Kidney epithelial cell (primary cell): ENCODE measurements around the gene SLC35G1. TPM values are rescaled to one million over a fixed set of nuclear protein-coding genes. Genes with fewer than 3 reads are reported as not detected.

ENCODE experiments used
- DNase-seq: peaks from one replicate; pipeline ENCODE4 v3.0.0-alpha.2; 2010; ENCODE audit warnings: low read depth
- H3K27me3 ChIP-seq: 2 replicates; pipeline ENCODE4 v1.6.0; 2011; ENCODE audit warnings: low read length; ENCODE audit not compliant: control insufficient read depth, insufficient read depth
- H3K36me3 ChIP-seq: 2 replicates; pipeline ENCODE4 v1.5.1; 2011; ENCODE audit warnings: low read length; ENCODE audit not compliant: control insufficient read depth, insufficient read depth
- H3K4me3 ChIP-seq: 2 replicates; pipeline ENCODE4 v1.5.1; 2011; ENCODE audit warnings: low read depth, mild to moderate bottlenecking, control low read depth, low read length
- total RNA-seq: library from RNA; depleted of rRNA; stranded (reverse); fragments of >200 nt; gene quantifications from 2 replicates; pipeline ENCODE4 v1.2.3, GENCODE V29; 2015
- TF ChIP-seq, protein P1 (sequence below): IDR thresholded peaks from 2 replicates; pipeline ENCODE4 v1.5.1; 2011; ENCODE audit warnings: mild to moderate bottlenecking, moderate library complexity, low read length, control low read depth, inconsistent platforms; ENCODE audit not compliant: insufficient read depth, poor library complexity, severe bottlenecking

SLC35G1 gene
- total RNA-seq, 1 donor from 2014 or later, result 3.3 TPM

DNA sequence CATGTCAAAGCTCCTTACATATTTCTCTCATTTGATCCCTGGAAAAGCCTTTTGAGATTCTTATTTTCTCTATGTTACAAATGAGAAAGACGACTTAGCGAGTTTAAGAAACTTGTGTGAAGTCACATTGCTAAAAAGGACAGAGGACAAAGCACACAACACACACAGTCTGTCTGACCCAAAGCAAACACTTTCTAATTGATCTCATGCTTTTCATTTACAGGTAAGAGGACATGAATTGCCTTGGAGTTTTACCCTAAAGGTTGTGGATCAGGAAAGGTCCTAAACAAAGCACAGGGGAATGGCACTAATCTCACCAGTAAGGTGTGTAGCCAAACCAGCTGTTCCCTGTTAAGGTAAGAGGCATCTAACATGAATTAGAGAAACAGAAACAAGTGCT lies 18.7 kb downstream of the SLC35G1 start:
- H3K36me3 ChIP-seq, result no peaks in the 10 kb centered on the region
- no peak for DNase-seq
- H3K4me3 ChIP-seq, result no peak overlapping the region
- TF ChIP-seq, protein P1, sequence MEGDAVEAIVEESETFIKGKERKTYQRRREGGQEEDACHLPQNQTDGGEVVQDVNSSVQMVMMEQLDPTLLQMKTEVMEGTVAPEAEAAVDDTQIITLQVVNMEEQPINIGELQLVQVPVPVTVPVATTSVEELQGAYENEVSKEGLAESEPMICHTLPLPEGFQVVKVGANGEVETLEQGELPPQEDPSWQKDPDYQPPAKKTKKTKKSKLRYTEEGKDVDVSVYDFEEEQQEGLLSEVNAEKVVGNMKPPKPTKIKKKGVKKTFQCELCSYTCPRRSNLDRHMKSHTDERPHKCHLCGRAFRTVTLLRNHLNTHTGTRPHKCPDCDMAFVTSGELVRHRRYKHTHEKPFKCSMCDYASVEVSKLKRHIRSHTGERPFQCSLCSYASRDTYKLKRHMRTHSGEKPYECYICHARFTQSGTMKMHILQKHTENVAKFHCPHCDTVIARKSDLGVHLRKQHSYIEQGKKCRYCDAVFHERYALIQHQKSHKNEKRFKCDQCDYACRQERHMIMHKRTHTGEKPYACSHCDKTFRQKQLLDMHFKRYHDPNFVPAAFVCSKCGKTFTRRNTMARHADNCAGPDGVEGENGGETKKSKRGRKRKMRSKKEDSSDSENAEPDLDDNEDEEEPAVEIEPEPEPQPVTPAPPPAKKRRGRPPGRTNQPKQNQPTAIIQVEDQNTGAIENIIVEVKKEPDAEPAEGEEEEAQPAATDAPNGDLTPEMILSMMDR, result no peak
- no peaks in the 10 kb centered on the region for H3K27me3 ChIP-seq

DNA sequence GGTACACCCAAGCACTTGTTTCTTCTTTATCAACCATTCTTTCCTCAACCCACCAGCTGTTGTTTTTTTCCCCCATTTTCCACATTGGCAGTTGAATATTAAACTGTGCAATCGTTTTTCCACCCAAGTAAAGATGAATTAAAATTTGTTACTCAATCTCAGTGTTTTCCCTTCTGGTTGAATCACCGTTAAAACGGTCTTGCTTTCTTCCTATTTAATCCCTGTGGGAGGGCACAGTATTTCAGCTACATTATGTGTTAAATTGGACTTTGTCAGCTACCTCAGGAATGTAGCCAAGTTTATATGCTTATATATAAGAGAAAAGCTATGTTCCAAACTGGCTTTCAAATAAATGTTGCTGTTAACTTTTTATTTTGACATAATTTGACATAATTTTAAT lies 19.9 kb downstream of the SLC35G1 start:
- TF ChIP-seq, protein P1, result no peak
- H3K36me3 ChIP-seq, result no peaks in the 10 kb centered on the region
- H3K4me3 ChIP-seq, result no peak overlapping the region
- no peak for DNase-seq
- no peaks in the 10 kb centered on the region for H3K27me3 ChIP-seq

- H3K36me3 ChIP-seq, result no peaks in the 10 kb centered on the region
These were observed 21.8 kb downstream of the SLC35G1 start for GRCh38 chr10:93915598-93915997.

GRCh38 chr10:93916257-93917063 lies 22.7 kb downstream of the SLC35G1 start:
- no peaks in the 10 kb centered on the region for H3K36me3 ChIP-seq
- no peaks in the 10 kb centered on the region for H3K27me3 ChIP-seq
- TF ChIP-seq, protein P1, result peak; percentile 57
- peak; percentile 5 for DNase-seq
- H3K4me3 ChIP-seq, result no peak overlapping the region

More at GRCh38 chr10:93915598-93915997, 21.8 kb downstream of the SLC35G1 start:
- no peak overlapping the region for H3K4me3 ChIP-seq
- DNase-seq, result no peak
- TF ChIP-seq, protein P1, result no peak
- H3K27me3 ChIP-seq, result no peaks in the 10 kb centered on the region

DNA sequence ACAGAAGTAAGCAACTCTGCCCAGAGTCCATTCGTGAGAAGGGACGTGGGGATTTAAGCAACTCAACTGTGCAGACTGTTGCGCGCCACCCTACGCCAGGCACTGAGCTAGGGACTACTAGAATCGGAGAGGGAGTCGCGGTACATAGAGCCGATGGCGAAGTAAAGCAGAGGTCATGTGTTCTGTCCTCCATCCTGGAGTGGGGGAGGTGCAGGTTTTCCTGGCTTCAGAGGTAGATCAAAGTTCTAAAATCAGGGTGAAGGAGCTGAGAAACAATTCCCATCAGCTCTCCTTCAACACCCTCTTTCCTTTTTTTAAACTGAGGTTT lies 23.2 kb downstream of the SLC35G1 start:
- TF ChIP-seq, protein P1, result no peak
- no peak for DNase-seq
- no peak overlapping the region for H3K4me3 ChIP-seq
- no peaks in the 10 kb centered on the region for H3K27me3 ChIP-seq
- no peaks in the 10 kb centered on the region for H3K36me3 ChIP-seq

DNA sequence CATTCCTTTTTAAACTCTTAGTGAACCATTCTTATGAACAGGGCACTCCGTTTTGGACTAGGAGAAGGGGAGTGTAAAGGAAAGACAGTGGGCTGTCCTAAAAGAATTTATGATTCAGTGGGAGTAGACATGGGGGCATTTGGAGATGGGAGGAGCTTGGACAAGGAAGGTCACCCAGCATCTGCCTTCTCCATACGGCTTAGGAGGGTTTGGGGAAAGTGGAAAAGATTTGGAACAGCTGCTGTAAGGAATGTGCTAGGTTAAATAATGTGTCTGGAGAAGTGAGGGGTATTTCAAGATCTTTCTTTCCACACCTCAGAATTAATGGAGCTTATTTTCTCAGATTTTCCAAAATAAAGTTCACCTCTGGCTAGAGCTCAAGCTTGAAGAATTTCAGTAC lies 24.0 kb downstream of the SLC35G1 start:
- no peak for DNase-seq
- H3K36me3 ChIP-seq, result no peaks in the 10 kb centered on the region
- H3K4me3 ChIP-seq, result no peak overlapping the region
- no peaks in the 10 kb centered on the region for H3K27me3 ChIP-seq
- TF ChIP-seq, protein P1, result no peak
